Effector memory CD8-positive, alpha-beta T cell (primary cell): Measurements from ENCODE around the gene FAM151B.

Experiments
- ATAC-seq: fragments of 150-1000 bp; cut with Tn5 transposase; replicated peaks from 2 replicates; pipeline ENCODE4 v1.10.0; 2021; ENCODE audit warnings: mild to moderate bottlenecking, moderate library complexity
- DNase-seq, 3 experiments: peaks; one replicate each; pipeline ENCODE4 v3.0.0; 2021
- H3K27ac Mint-ChIP-seq, 2 donors: one replicate each; pipeline ENCODE4 v1.8.0; 2022; ENCODE audit warnings: mild to moderate bottlenecking in 2 of 2, mixed read lengths in 2 of 2, moderate library complexity in 2 of 2
- H3K27me3 Mint-ChIP-seq, 2 donors: one replicate each; pipeline ENCODE4 v1.8.0; 2022; ENCODE audit warnings: mixed read lengths in 2 of 2
- H3K36me3 Mint-ChIP-seq: one replicate; pipeline ENCODE4 v1.8.0; 2022; ENCODE audit warnings: mild to moderate bottlenecking, moderate library complexity, mixed read lengths; ENCODE audit not compliant: insufficient read depth
- H3K4me1 Mint-ChIP-seq, 2 donors: one replicate each; pipeline ENCODE4 v1.8.0; 2022; ENCODE audit warnings: low read depth in 2 of 2, mixed read lengths in 2 of 2
- H3K4me3 Mint-ChIP-seq, 2 donors: one replicate each; pipeline ENCODE4 v1.8.0; 2022; ENCODE audit warnings: mild to moderate bottlenecking in 2 of 2, mixed read lengths in 2 of 2, moderate library complexity in 2 of 2
- H3K9me3 Mint-ChIP-seq, 2 donors: one replicate each; pipeline ENCODE4 v1.8.0; 2022; ENCODE audit warnings: mixed read lengths in 2 of 2

The FAM151B gene

DNA sequence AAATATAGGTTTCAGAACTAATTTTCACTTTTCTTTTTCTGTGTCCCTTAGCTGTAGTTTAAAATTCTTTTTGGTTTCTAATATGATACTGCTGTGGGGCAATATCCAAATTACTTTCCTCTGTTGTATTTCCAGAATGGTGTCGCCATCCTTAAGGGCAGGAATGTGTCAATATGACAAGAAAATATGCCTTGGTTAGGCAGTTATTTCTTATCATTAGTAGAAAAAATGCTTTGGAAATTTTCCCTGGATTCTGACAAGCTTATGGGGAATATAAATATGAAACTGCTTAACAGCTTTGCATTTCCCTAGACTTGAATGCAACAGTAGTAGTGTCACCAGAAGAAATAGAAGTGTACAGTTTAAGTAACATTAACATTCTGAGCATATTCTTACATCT, 52.8 kb downstream of the FAM151B start:
- Mint-ChIP-seq H3K27me3 (peaks cover 0 to 8% of the 10 kb centered on the region in 2 donors), H3K4me3 (no peak overlapping the region), H3K4me1 (no peaks in the 10 kb centered on the region), H3K27ac (no peak overlapping the region), H3K9me3 (no peaks in the 10 kb centered on the region), H3K36me3 (no peaks in the 10 kb centered on the region)
- ATAC-seq (no peak), DNase-seq (no peak)

DNA sequence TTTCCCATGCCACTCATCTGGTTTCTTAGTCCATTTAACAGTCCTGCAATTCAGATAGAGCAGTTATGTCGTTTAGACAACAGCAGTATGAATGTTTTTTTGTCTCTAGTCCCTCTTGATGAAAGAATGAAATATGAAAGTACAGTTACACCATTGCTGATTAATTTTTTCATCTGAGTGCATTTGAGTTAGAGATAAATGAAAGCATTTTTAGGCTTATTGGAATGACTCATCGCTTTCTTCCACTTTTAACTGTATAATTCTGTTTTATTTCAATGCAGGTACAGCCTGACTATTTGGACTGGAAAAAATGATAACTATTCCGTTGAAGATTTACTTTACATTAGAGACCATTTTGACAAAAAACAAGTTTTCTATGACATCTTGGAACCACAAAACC, 53.5 kb downstream of the FAM151B start:
- Mint-ChIP-seq H3K4me1 (no peaks in the 10 kb centered on the region), H3K36me3 (no peaks in the 10 kb centered on the region), H3K4me3 (no peak overlapping the region), H3K9me3 (no peaks in the 10 kb centered on the region), H3K27ac (no peak overlapping the region), H3K27me3 (peaks cover 0 to 8% of the 10 kb centered on the region in 2 donors)
- ATAC-seq, result no peak
- no peak for DNase-seq

GRCh38 chr5:80554646-80555045, 66.7 kb downstream of the FAM151B start:
- Mint-ChIP-seq H3K36me3 (no peaks in the 10 kb centered on the region), H3K27me3 (peaks cover 55 to 66% of the 10 kb centered on the region in 2 donors), H3K9me3 (no peaks in the 10 kb centered on the region), H3K4me1 (no peaks in the 10 kb centered on the region), H3K4me3 (no peak overlapping the region), H3K27ac (no peak overlapping the region)
- no peak for ATAC-seq
- no peak for DNase-seq

- no peak for ATAC-seq
- Mint-ChIP-seq H3K27me3 (peaks cover 51 to 63% of the 10 kb centered on the region in 2 donors), H3K9me3 (no peaks in the 10 kb centered on the region)
Observed at GRCh38 chr5:80555099-80555498, 67.2 kb downstream of the FAM151B start.

GRCh38 chr5:80559244-80559643, 71.3 kb downstream of the FAM151B start:
- DNase-seq (no peak), ATAC-seq (no peak)
- Mint-ChIP-seq H3K4me3 (no peak overlapping the region), H3K27ac (no peak overlapping the region), H3K27me3 (peaks cover 40 to 43% of the 10 kb centered on the region in 2 donors), H3K4me1 (no peaks in the 10 kb centered on the region), H3K36me3 (no peaks in the 10 kb centered on the region), H3K9me3 (no peaks in the 10 kb centered on the region)

More at GRCh38 chr5:80555099-80555498, 67.2 kb downstream of the FAM151B start:
- Mint-ChIP-seq H3K27ac (no peak overlapping the region), H3K4me3 (no peak overlapping the region), H3K4me1 (no peaks in the 10 kb centered on the region), H3K36me3 (no peaks in the 10 kb centered on the region)
- no peak for DNase-seq

GRCh38 chr5:80565330-80565729, 77.4 kb downstream of the FAM151B start:
- Mint-ChIP-seq H3K4me3 (no peak overlapping the region), H3K4me1 (no peaks in the 10 kb centered on the region), H3K27ac (no peak overlapping the region), H3K27me3 (peaks cover 36 to 61% of the 10 kb centered on the region in 2 donors), H3K36me3 (no peaks in the 10 kb centered on the region), H3K9me3 (no peaks in the 10 kb centered on the region)
- ATAC-seq (no peak), DNase-seq (no peak)

- H3K27me3 Mint-ChIP-seq, result peaks cover 45 to 75% of the 10 kb centered on the region in 2 donors
Observed at GRCh38 chr5:80566711-80567259, 78.9 kb downstream of the FAM151B start.

GRCh38 chr5:80568251-80568650, 80.4 kb downstream of the FAM151B start:
- no peaks in the 10 kb centered on the region for H3K36me3 Mint-ChIP-seq
- ATAC-seq (no peak), DNase-seq (no peak)
- no peak overlapping the region for H3K27ac Mint-ChIP-seq
- peaks cover 54 to 78% of the 10 kb centered on the region in 2 donors for H3K27me3 Mint-ChIP-seq
- H3K4me1 Mint-ChIP-seq, result peaks cover 0 to 2% of the 10 kb centered on the region in 2 donors
- peak overlapping the region in 1 of 2 donors; percentile 38 for H3K4me3 Mint-ChIP-seq
- H3K9me3 Mint-ChIP-seq, result no peaks in the 10 kb centered on the region

More at GRCh38 chr5:80566711-80567259, 78.9 kb downstream of the FAM151B start:
- Mint-ChIP-seq H3K27ac (no peak overlapping the region), H3K4me1 (peaks cover 0 to 2% of the 10 kb centered on the region in 2 donors), H3K9me3 (no peaks in the 10 kb centered on the region), H3K4me3 (no peak overlapping the region), H3K36me3 (no peaks in the 10 kb centered on the region)
- DNase-seq, result no peak
- ATAC-seq, result no peak

- Mint-ChIP-seq H3K9me3 (no peaks in the 10 kb centered on the region), H3K4me3 (peak overlapping the region in 1 of 2 donors; percentile 38), H3K4me1 (peaks cover 0 to 2% of the 10 kb centered on the region in 2 donors), H3K36me3 (no peaks in the 10 kb centered on the region), H3K27me3 (peaks cover 59 to 87% of the 10 kb centered on the region in 2 donors), H3K27ac (no peak overlapping the region)
- ATAC-seq, result no peak
- DNase-seq, result no peak
Observed at GRCh38 chr5:80569086-80569960, 81.4 kb downstream of the FAM151B start.

- no peak within 1 kb of the TSS for H3K27ac Mint-ChIP-seq
- ATAC-seq (no peak), DNase-seq (no peak)
- peak within 1 kb of the TSS; percentile 64 to 69 for H3K4me3 Mint-ChIP-seq
- peaks cover 0 to 2% of the 10 kb centered on the region in 2 donors for H3K4me1 Mint-ChIP-seq
- no peaks in the 10 kb centered on the region for H3K36me3 Mint-ChIP-seq
- H3K9me3 Mint-ChIP-seq, result no peaks in the 10 kb centered on the region
- peaks cover 62 to 87% of the 10 kb centered on the region in 2 donors for H3K27me3 Mint-ChIP-seq
Observed at GRCh38 chr5:80569961-80570786, 82.3 kb downstream of the FAM151B start, which contains the start of gene ANKRD34B. ANKRD34B (minus strand) TSS chr5:80570280; CDS start chr5:80560019, 10,261 bp downstream.

DNA sequence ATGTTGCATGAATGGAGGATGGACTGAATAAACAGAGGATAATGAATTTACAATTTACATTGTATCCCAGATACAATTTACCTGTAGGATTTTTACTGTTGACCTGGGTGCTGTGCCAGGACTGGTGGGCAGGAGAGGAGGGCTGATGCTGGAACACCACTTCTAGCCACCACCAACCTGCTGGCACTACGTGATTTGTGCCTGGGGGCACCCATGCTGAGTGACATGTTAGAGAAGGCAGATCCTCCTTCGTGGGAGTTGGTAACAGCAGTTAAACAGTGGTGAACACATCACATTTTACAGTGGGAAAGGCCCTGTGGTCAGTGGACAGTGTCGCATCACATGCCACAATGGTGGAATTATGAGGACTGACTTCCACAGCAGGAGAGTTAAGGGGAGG, 85.2 kb downstream of the FAM151B start:
- Mint-ChIP-seq H3K9me3 (no peaks in the 10 kb centered on the region), H3K4me1 (peaks cover 0 to 2% of the 10 kb centered on the region in 2 donors), H3K36me3 (no peaks in the 10 kb centered on the region), H3K27me3 (peaks cover 58 to 61% of the 10 kb centered on the region in 2 donors), H3K4me3 (no peak overlapping the region), H3K27ac (no peak overlapping the region)
- DNase-seq (no peak), ATAC-seq (no peak)

- Mint-ChIP-seq H3K27ac (no peak overlapping the region), H3K4me1 (no peaks in the 10 kb centered on the region), H3K36me3 (no peaks in the 10 kb centered on the region)
Observed at GRCh38 chr5:80576383-80576782, 88.5 kb downstream of the FAM151B start.

DNA sequence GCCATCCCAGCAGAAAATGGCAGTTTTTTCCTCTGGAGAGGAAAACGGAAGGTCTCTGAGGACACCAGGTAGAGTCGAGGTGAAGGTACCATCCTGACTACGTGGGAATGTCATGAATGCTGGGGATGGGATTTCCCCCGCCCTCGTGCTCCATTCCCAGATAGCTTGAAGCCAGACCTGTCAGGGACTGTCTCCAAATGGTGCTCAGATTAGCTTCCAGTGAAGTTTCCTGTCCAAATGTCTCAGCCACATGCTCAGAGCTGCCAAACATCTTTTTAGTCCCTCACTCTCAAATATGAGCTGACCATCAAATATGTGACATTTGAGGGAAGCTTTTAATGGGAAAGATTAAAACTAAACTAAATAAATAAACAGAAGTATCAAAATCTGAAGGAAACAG, 89.8 kb downstream of the FAM151B start:
- Mint-ChIP-seq H3K27me3 (peaks cover 20 to 28% of the 10 kb centered on the region in 2 donors), H3K9me3 (no peaks in the 10 kb centered on the region), H3K4me1 (no peaks in the 10 kb centered on the region), H3K4me3 (no peak overlapping the region), H3K27ac (no peak overlapping the region), H3K36me3 (no peaks in the 10 kb centered on the region)
- DNase-seq (no peak), ATAC-seq (no peak)

More at GRCh38 chr5:80576383-80576782, 88.5 kb downstream of the FAM151B start:
- Mint-ChIP-seq H3K27me3 (peaks cover 34 to 41% of the 10 kb centered on the region in 2 donors), H3K9me3 (no peaks in the 10 kb centered on the region), H3K4me3 (no peak overlapping the region)
- DNase-seq (no peak), ATAC-seq (no peak)
